K562 (cell line): ENCODE results near the gene UCP3. TPM values are rescaled to one million over a fixed set of nuclear protein-coding genes. Genes with fewer than 3 reads are reported as not detected.
A peak's percentile ranks its signal among the peaks of the same experiment; 100 is the strongest.

Source experiments
- ATAC-seq: fragments of 200-7000 bp; cut with Tn5 transposase; 3 replicates; pipeline ENCODE4 v1.9.1; 2020; ENCODE audit warnings: moderate library complexity
- BruUV-seq: library from RNA; stranded (reverse); fragments of 400-500 nt; replicated peaks from 2 replicates; lab custom pipeline; 2021; lab: Mats Ljungman, UMichigan
- CTCF ChIA-PET: fragments of 300-600 bp; formaldehyde crosslinking; extraction: SDS; loops from one replicate; lab custom pipeline; 2021; ENCODE audit warnings: low intra/inter-chr PET ratio; lab: Yijun Ruan, JAX
- POLR2A ChIA-PET: fragments of 300-600, 350-650 bp; sonication (Branson Sonifier 250); formaldehyde crosslinking; extraction: SDS; loops from one replicate; lab custom pipeline; 2021; ENCODE audit warnings: antibody characterized with exemption, inconsistent platforms; lab: Yijun Ruan, JAX
- DNase-seq, 4 experiments: peaks; one replicate each; pipeline versions ENCODE4 v3.0.0 to v3.0.0-alpha.2; 2011 to 2018; ENCODE audit warnings: low spot score in 3 of 4, mixed read lengths in 3 of 4; ENCODE audit errors: extremely low read depth in 1 of 4
- FAIRE-seq: peaks from 2 replicates; lab custom pipeline; 2011; peaks lifted over from hg19 to GRCh38; lab: Jason Lieb, UNC
- H2AFZ ChIP-seq: 2 replicates; pipeline ENCODE4 v1.6.0; 2011; ENCODE audit warnings: low read depth, low read length, control low read depth, inconsistent platforms
- H3K27ac ChIP-seq: fragments of 200-600 bp; 3 replicates; pipeline ENCODE4 v1.8.0; 2011; ENCODE audit warnings: low read depth, mild to moderate bottlenecking, control low read depth, inconsistent platforms, low read length, moderate library complexity, mixed read lengths; ENCODE audit errors: extremely low read depth
- H3K27me3 ChIP-seq, 2 experiments: fragments of 300-600 bp in 1 of 2; 2 replicates in 1 of 2; 3 replicates in 1 of 2; pipeline versions ENCODE4 v1.6.0 to v1.8.0; 2011; ENCODE audit warnings: inconsistent platforms in 2 of 2, low read length in 2 of 2, mild to moderate bottlenecking in 1 of 2, mixed read lengths in 1 of 2, moderate library complexity in 1 of 2; ENCODE audit not compliant: control insufficient read depth in 2 of 2, insufficient read depth in 2 of 2
- H3K36me3 ChIP-seq: fragments of 300-600 bp; 3 replicates; pipeline ENCODE4 v1.8.0; 2011; ENCODE audit warnings: mild to moderate bottlenecking, low read length, inconsistent platforms; ENCODE audit not compliant: control insufficient read depth, insufficient read depth
- H3K4me1 ChIP-seq, 2 experiments: fragments of 200-600 bp in 1 of 2; replicated peaks in 1 of 2; 2 replicates in 1 of 2; 3 replicates in 1 of 2; pipeline versions ENCODE4 v1.5.1 to v1.8.0; 2011; ENCODE audit warnings: inconsistent platforms in 2 of 2, low read length in 2 of 2, mild to moderate bottlenecking in 1 of 2, mixed read lengths in 1 of 2, moderate library complexity in 1 of 2; ENCODE audit not compliant: control insufficient read depth in 2 of 2, insufficient read depth in 2 of 2
- H3K4me2 ChIP-seq: 2 replicates; pipeline ENCODE4 v1.6.1; 2011; ENCODE audit warnings: low read length, control low read depth, inconsistent platforms, mixed read lengths; ENCODE audit not compliant: insufficient read depth
- H3K4me3 ChIP-seq: fragments of 200-600 bp; sonication (generic), shearing (Covaris generic); 2 replicates; pipeline ENCODE4 v1.5.1; 2016; ENCODE audit warnings: control low read depth, inconsistent platforms
- H3K79me2 ChIP-seq: fragments of 200-600 bp; 3 replicates; pipeline ENCODE4 v1.8.0; 2011; ENCODE audit warnings: low read length, inconsistent platforms; ENCODE audit not compliant: control insufficient read depth, insufficient read depth
- H3K9ac ChIP-seq, 2 experiments: 2 replicates each; pipeline versions ENCODE4 v1.6.0 to v1.6.1; 2011; ENCODE audit warnings: low read depth in 2 of 2, low read length in 2 of 2, control low read depth in 1 of 2, inconsistent platforms in 1 of 2, mild to moderate bottlenecking in 1 of 2, mixed read lengths in 1 of 2; ENCODE audit not compliant: insufficient read depth in 1 of 2
- H3K9me1 ChIP-seq: one replicate; pipeline ENCODE4 v1.6.0; 2011; ENCODE audit warnings: inconsistent platforms, mild to moderate bottlenecking, low read length, moderate library complexity; ENCODE audit not compliant: control insufficient read depth, insufficient read depth
- H3K9me3 ChIP-seq: replicated peaks from 2 replicates; pipeline ENCODE4 v1.5.1; 2011; ENCODE audit warnings: low read depth, low read length, inconsistent platforms; ENCODE audit not compliant: control insufficient read depth, insufficient read depth
- H4K20me1 ChIP-seq: replicated peaks from 2 replicates; pipeline ENCODE4 v1.6.1; 2011; ENCODE audit warnings: low read length, inconsistent platforms, mixed read lengths; ENCODE audit not compliant: control insufficient read depth, insufficient read depth
- CBFA2T3 ChIP-seq: fragments of 450-650 bp; IDR thresholded peaks from 2 replicates; pipeline ENCODE4 v1.6.1; 2017
- ESRRA ChIP-seq: fragments of 450-650 bp; IDR thresholded peaks from 2 replicates; pipeline ENCODE4 v1.6.1; 2014; ENCODE audit warnings: low read depth, mild to moderate bottlenecking, moderate library complexity, borderline replicate concordance
- FOXK2 ChIP-seq, 2 experiments: fragments of 450-650 bp; IDR thresholded peaks in 1 of 2; conservative IDR thresholded peaks in 1 of 2; 2 replicates each; pipeline ENCODE4 v1.6.1; 2016; ENCODE audit warnings: low read depth in 2 of 2, mild to moderate bottlenecking in 1 of 2
- GATA2 ChIP-seq: sonication (generic); formaldehyde crosslinking; IDR thresholded peaks from 2 replicates; pipeline ENCODE4 v1.4.0; 2020; ENCODE audit warnings: mild to moderate bottlenecking, missing genetic modification reagents
- NFIC ChIP-seq: fragments of 450-650 bp; IDR thresholded peaks from 2 replicates; pipeline ENCODE4 v1.6.1; 2017; ENCODE audit warnings: mild to moderate bottlenecking, inconsistent platforms
- NRF1 ChIP-seq, 2 experiments: fragments of 450-650 bp; IDR thresholded peaks in 1 of 2; conservative IDR thresholded peaks in 1 of 2; 2 replicates each; pipeline ENCODE4 v1.6.1; 2014; ENCODE audit warnings: mild to moderate bottlenecking in 2 of 2
- POLR2G ChIP-seq: fragments of 200-400 bp; formaldehyde crosslinking; IDR thresholded peaks from 2 replicates; pipeline ENCODE4 v1.6.1; 2017; ENCODE audit warnings: low read depth, mild to moderate bottlenecking, antibody characterized with exemption, low read length, moderate library complexity
- RBBP5 ChIP-seq: fragments of 200-600 bp; sonication (generic); IDR thresholded peaks from 2 replicates; pipeline ENCODE4 v1.6.1; 2012; ENCODE audit warnings: borderline replicate concordance, mild to moderate bottlenecking, low read length, control low read depth, inconsistent platforms; ENCODE audit not compliant: insufficient read depth, poor library complexity, severe bottlenecking
- ZNF3 ChIP-seq: fragments of 250-450 bp; sonication (Bioruptor Pico); IDR thresholded peaks from 2 replicates; pipeline ENCODE4 v1.5.0; 2021; ENCODE audit warnings: mild to moderate bottlenecking, moderate library complexity
- WGBS: fragments of 100-300 bp; shearing (Covaris generic); methylation state at CpG from one replicate; pipeline ENCODE4 v1.1.6; 2016; ENCODE audit warnings: low coverage, mixed read lengths; ENCODE audit not compliant: insufficient coverage; ENCODE audit errors: missing lambda C conversion rate; 5-methylcytosine and 5-hydroxymethylcytosine counted together
- in situ Hi-C: fragments of 300-500 bp; cut with MboI; formaldehyde crosslinking; loops from 4 replicates; pipeline ENCODE4 v1.15.0; 2018; ENCODE audit warnings: inconsistent platforms, mixed read lengths
- intact Hi-C: fragments of 100-400 bp; cut with micrococcal nuclease; formaldehyde crosslinking; loops from 2 replicates; pipeline ENCODE4 v1.14.2; 2022
- polyA plus RNA-seq, 8 experiments: library from polyadenylated mRNA; depleted of rRNA in 4 of 8; stranded (reverse) in 5 of 8; unstranded in 3 of 8; fragments of >200 nt; fragmentation: Nextera tagmentation in 2 of 8; fragmentation: Illumina TruSeq in 1 of 8; extraction: Ambion mirVana in 2 of 8; extraction: Trizol in 1 of 8; gene quantifications; 2 replicates each; pipeline versions ENCODE4 v1.2.1 to v1.2.3, GENCODE V29; 2011 to 2014; ENCODE audit warnings: inconsistent platforms in 1 of 8, missing spikeins in 1 of 8
- total RNA-seq, 7 experiments: library from RNA; depleted of rRNA in 6 of 7; stranded (reverse); fragments of >200 nt in 6 of 7; fragmentation: Illumina TruSeq in 2 of 7; extraction: Trizol in 2 of 7; gene quantifications; 2 replicates each; pipeline versions ENCODE4 v1.2.1 to v1.2.3, GENCODE V29; 2011 to 2021; ENCODE audit warnings: low replicate concordance in 1 of 7
- TF ChIP-seq, protein P1 (sequence below): sonication (generic); formaldehyde crosslinking; IDR thresholded peaks from 2 replicates; pipeline ENCODE4 v1.8.0; 2022; ENCODE audit warnings: missing genetic modification reagents, mild to moderate bottlenecking, moderate library complexity, borderline replicate concordance
- TF ChIP-seq, protein P2 (sequence below): fragments of 250-450 bp; sonication (Bioruptor Pico); IDR thresholded peaks from 2 replicates; pipeline ENCODE4 v1.9.0; 2021; ENCODE audit warnings: mild to moderate bottlenecking, inconsistent platforms
- TF ChIP-seq, protein P3 (sequence below): sonication (generic); IDR thresholded peaks from 2 replicates; pipeline ENCODE4 v1.6.1; 2016
- TF ChIP-seq, protein P4 (sequence below), 2 experiments: fragments of 450-650 bp; conservative IDR thresholded peaks; 2 replicates each; pipeline ENCODE4 v1.6.1; 2017; ENCODE audit warnings: mild to moderate bottlenecking in 2 of 2, moderate library complexity in 2 of 2

UCP3 gene
- total and polyA plus RNA-seq, 9 of the 15 experiments (the other 6 are each of a cell fraction or from before 2014, with no cell fraction given) = 0.05 to 0.65 (median 0.25) TPM; not detected in 2

DNA sequence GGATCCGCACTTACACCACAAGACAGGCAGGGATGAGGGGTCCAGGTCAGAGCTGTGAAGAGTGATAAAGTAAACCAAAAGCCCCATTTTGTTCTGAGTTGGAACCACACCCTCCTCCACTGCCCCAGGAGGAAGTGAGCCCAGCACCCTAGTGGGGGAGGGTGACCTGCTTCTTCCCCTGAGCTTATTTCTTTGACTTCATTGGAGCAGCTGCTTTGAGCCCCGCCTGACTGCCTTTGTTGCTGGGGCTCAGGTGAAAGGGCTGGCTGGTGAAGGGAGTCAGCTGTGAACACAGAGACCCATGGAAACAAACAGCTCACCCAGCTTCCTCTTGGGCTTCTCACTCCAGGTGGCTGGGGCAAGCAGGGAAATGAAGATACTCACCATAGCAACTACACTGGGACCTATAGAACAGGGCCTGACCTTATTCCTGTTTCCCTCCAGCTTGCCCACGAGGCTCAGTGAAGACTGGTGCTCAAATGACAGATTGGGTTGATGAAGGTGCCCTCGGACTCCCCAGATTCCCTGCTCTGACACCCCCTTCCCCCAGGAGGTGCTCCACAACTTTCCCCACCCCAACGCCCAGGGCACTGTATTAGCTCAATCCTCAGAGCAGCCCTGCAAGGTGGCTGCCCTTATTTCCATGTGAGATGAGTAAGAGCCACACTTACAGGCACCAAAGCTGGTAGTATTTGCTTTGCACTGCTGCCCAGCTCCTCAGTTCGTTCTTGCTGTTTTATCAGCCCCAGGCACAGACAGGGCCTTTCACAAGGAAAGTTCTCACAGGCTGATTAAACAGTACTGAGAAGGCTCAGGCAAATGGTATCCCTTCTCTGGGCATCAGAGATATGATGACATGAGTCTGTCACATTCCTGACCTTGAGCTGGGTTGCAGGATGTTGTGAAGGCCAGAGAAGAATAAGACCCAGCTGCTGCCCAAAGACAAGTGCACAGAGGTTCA lies 28.6 kb downstream of the UCP3 start:
- H3K27me3 ChIP-seq = no peaks in the 10 kb centered on the region
- peaks cover 63% of the 10 kb centered on the region for H3K36me3 ChIP-seq
- ATAC-seq (peak; percentile 20), FAIRE-seq (peak; percentile 61), DNase-seq (peak; percentile 39 to 88 (median 64))
- H4K20me1 ChIP-seq = no peaks in the 10 kb centered on the region; the same call in 1 of the 2 replicates
- BruUV-seq = no TSS peak
- H3K9me3 ChIP-seq = no peaks in the 10 kb centered on the region
- peak overlapping the region; percentile 99 for H3K27ac ChIP-seq
- intact Hi-C loops (loop anchor here (5.0 kb wide), 1 partner anchor 192 kb away; the partner anchor contains the start of genes C2CD3 and PPME1), in situ Hi-C loops (no loop called here)
- peaks cover 3% of the 10 kb centered on the region for H3K9me1 ChIP-seq
- POLR2A ChIA-PET = interaction anchor here (0.6 to 5.8 kb wide), 17 partner anchors 9 to 376 kb away, joined by 3 to 54 read pairs (median 4); partner anchors contain the start of genes C2CD3 and PPME1
- no peak overlapping the region for H2AFZ ChIP-seq
- H3K79me2 ChIP-seq = peaks cover 45% of the 10 kb centered on the region
- H3K4me1 ChIP-seq = peaks cover 41 to 67% of the 10 kb centered on the region in 2 experiments
- H3K4me3 ChIP-seq = peak overlapping the region; percentile 67
- 20% methylated on average over 6 of the region's 6 CpGs for WGBS
- H3K4me2 ChIP-seq = peak overlapping the region; percentile 98
- H3K9ac ChIP-seq = peak overlapping the region; percentile 85 to 96; a peak in 3 of 4 replicates
- CTCF ChIA-PET = no interaction called here
- TF ChIP-seq GATA2 (CRISPR knock-in tag) = no peak
- peak; percentile 86 for TF ChIP-seq CBFA2T3
- TF ChIP-seq POLR2G = 0 out of 2 replicates have a peak, but pooled peaks have one; percentile 24
- 0 out of 4 replicates have a peak, but pooled peaks have one; percentile 13 to 40 for TF ChIP-seq FOXK2 (conservative IDR thresholded peaks at IDR 0.05 in 1 of 2, IDR thresholded peaks at IDR 0.05 in 1 of 2; ENCODE audit: low read depth in 2 of 2)
- TF ChIP-seq NFIC = peak; percentile 38; the same call in 1 of the 2 replicates
- TF ChIP-seq NRF1 (conservative IDR thresholded peaks at IDR 0.05 in 1 of 2, IDR thresholded peaks at IDR 0.05 in 1 of 2) = peak in 1 of 2 experiments; percentile 17; a peak in 1 of 4 replicates
- TF ChIP-seq, protein P1, sequence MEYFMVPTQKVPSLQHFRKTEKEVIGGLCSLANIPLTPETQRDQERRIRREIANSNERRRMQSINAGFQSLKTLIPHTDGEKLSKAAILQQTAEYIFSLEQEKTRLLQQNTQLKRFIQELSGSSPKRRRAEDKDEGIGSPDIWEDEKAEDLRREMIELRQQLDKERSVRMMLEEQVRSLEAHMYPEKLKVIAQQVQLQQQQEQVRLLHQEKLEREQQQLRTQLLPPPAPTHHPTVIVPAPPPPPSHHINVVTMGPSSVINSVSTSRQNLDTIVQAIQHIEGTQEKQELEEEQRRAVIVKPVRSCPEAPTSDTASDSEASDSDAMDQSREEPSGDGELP (CRISPR knock-in tag) = peak; percentile 97
- TF ChIP-seq, protein P2, sequence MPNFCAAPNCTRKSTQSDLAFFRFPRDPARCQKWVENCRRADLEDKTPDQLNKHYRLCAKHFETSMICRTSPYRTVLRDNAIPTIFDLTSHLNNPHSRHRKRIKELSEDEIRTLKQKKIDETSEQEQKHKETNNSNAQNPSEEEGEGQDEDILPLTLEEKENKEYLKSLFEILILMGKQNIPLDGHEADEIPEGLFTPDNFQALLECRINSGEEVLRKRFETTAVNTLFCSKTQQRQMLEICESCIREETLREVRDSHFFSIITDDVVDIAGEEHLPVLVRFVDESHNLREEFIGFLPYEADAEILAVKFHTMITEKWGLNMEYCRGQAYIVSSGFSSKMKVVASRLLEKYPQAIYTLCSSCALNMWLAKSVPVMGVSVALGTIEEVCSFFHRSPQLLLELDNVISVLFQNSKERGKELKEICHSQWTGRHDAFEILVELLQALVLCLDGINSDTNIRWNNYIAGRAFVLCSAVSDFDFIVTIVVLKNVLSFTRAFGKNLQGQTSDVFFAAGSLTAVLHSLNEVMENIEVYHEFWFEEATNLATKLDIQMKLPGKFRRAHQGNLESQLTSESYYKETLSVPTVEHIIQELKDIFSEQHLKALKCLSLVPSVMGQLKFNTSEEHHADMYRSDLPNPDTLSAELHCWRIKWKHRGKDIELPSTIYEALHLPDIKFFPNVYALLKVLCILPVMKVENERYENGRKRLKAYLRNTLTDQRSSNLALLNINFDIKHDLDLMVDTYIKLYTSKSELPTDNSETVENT (CRISPR knock-in tag) = no peak
- peak; percentile 17 for TF ChIP-seq RBBP5
- peak; percentile 39; the same call in 1 of the 2 replicates for TF ChIP-seq ESRRA
- TF ChIP-seq, protein P3, sequence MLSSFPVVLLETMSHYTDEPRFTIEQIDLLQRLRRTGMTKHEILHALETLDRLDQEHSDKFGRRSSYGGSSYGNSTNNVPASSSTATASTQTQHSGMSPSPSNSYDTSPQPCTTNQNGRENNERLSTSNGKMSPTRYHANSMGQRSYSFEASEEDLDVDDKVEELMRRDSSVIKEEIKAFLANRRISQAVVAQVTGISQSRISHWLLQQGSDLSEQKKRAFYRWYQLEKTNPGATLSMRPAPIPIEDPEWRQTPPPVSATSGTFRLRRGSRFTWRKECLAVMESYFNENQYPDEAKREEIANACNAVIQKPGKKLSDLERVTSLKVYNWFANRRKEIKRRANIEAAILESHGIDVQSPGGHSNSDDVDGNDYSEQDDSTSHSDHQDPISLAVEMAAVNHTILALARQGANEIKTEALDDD = 0 out of 2 replicates have a peak, but pooled peaks have one; percentile 12
- TF ChIP-seq, protein P4, sequence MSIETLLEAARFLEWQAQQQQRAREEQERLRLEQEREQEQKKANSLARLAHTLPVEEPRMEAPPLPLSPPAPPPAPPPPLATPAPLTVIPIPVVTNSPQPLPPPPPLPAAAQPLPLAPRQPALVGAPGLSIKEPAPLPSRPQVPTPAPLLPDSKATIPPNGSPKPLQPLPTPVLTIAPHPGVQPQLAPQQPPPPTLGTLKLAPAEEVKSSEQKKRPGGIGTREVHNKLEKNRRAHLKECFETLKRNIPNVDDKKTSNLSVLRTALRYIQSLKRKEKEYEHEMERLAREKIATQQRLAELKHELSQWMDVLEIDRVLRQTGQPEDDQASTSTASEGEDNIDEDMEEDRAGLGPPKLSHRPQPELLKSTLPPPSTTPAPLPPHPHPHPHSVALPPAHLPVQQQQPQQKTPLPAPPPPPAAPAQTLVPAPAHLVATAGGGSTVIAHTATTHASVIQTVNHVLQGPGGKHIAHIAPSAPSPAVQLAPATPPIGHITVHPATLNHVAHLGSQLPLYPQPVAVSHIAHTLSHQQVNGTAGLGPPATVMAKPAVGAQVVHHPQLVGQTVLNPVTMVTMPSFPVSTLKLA (conservative IDR thresholded peaks at IDR 0.05) = peak in 1 of 2 experiments; percentile 38; a peak in 3 of 4 replicates
- no peak for TF ChIP-seq ZNF3 (CRISPR knock-in tag)
